Esophagus squamous epithelium (tissue), 4 donors: ENCODE results near the gene NPEPL1.

Experiments
- POLR2A ChIP-seq, 4 donors: fragments of 450-650 bp; IDR thresholded peaks; one replicate each; pipeline ENCODE4 v1.6.1; 2017; ENCODE audit warnings: antibody characterized with exemption in 4 of 4, mild to moderate bottlenecking in 4 of 4, moderate library complexity in 3 of 4
- TF ChIP-seq, protein P1 (sequence below), 6 experiments: fragments of 450-650 bp in 4 of 6; fragments of 200-600 bp in 2 of 6; sonication (generic) in 2 of 6; IDR thresholded peaks; one replicate each; pipeline ENCODE4 v1.5.1; 2016 to 2019; ENCODE audit warnings: antibody characterized with exemption in 6 of 6, mild to moderate bottlenecking in 4 of 6, moderate library complexity in 4 of 6

DNA sequence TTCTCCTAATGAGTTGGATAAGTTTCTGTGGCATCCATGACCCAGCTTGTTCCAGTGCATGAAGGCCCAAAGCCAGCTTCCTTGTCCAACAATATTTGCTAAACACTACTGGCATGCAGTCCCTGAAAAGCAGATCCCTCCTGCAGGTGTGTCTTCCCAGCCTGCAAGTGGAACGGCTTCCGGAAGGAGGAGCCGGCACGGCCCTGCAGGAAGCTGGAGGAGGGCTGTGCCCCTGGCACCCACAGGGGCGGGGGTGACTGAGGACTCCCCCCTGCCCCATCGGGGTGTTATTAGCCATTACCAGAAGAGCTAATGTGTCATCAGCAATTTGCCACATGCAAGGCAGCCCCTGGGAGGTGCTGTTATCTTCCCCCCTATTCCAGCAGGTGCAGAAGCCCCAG lies 27.4 kb downstream of the NPEPL1 start:
- no peak for TF ChIP-seq POLR2A (IDR thresholded peaks at IDR 0.05)
- TF ChIP-seq, protein P1, sequence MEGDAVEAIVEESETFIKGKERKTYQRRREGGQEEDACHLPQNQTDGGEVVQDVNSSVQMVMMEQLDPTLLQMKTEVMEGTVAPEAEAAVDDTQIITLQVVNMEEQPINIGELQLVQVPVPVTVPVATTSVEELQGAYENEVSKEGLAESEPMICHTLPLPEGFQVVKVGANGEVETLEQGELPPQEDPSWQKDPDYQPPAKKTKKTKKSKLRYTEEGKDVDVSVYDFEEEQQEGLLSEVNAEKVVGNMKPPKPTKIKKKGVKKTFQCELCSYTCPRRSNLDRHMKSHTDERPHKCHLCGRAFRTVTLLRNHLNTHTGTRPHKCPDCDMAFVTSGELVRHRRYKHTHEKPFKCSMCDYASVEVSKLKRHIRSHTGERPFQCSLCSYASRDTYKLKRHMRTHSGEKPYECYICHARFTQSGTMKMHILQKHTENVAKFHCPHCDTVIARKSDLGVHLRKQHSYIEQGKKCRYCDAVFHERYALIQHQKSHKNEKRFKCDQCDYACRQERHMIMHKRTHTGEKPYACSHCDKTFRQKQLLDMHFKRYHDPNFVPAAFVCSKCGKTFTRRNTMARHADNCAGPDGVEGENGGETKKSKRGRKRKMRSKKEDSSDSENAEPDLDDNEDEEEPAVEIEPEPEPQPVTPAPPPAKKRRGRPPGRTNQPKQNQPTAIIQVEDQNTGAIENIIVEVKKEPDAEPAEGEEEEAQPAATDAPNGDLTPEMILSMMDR (IDR thresholded peaks at IDR 0.05) = no peak
